ENCODE results near the gene TMIGD1.

The TMIGD1 gene

DNA sequence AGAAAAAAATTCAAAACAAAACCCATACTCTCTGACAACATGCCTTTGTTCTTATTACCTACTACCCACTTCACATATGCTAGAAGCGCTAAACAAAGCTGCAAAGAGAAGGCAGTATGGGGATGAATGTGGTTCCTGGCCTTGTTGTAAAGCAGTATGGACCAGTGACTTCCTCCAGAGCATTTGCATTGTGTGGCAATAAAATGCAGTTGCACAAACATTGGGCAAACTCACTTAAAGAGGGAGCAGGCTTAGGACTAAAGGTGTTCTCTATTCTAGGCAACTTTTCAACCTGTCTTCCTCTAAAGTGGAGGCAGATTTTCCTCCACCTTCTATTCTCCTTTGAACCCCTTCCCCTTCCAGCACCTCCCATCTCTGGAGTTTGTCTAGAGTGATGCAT, 17.1 kb downstream of the TMIGD1 start:
- TF ChIP-seq, protein P1, sequence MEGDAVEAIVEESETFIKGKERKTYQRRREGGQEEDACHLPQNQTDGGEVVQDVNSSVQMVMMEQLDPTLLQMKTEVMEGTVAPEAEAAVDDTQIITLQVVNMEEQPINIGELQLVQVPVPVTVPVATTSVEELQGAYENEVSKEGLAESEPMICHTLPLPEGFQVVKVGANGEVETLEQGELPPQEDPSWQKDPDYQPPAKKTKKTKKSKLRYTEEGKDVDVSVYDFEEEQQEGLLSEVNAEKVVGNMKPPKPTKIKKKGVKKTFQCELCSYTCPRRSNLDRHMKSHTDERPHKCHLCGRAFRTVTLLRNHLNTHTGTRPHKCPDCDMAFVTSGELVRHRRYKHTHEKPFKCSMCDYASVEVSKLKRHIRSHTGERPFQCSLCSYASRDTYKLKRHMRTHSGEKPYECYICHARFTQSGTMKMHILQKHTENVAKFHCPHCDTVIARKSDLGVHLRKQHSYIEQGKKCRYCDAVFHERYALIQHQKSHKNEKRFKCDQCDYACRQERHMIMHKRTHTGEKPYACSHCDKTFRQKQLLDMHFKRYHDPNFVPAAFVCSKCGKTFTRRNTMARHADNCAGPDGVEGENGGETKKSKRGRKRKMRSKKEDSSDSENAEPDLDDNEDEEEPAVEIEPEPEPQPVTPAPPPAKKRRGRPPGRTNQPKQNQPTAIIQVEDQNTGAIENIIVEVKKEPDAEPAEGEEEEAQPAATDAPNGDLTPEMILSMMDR (IDR thresholded peaks at IDR 0.05; ENCODE audit: borderline replicate concordance, insufficient read depth, low read depth, low read length), result no peak
- no peak overlapping the region for H3K4me3 ChIP-seq (ENCODE audit: low read depth, low read length)

DNA sequence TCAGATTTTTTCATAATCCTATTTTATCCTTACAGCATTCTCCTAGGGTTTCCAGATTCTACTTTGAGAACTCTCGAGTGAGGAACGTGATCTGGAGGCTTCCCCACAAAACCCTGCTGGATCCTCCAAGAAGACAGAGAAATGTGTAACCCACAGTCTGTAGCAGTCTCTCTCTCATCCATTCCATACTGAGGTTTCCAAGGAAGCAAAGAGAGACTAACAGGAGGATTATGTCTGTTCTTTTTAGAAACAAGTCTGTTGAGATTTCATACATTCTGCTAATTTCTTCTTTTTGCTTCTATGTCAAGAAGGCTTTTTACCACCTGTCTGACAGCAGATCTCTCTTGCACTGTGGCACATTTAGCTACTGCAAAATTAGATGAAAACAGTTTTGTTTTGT, 18.8 kb downstream of the TMIGD1 start:
- no peak overlapping the region for H3K4me3 ChIP-seq (ENCODE audit: low read depth, low read length)
- TF ChIP-seq, protein P1 (IDR thresholded peaks at IDR 0.05; ENCODE audit: borderline replicate concordance, insufficient read depth, low read depth, low read length), result no peak

DNA sequence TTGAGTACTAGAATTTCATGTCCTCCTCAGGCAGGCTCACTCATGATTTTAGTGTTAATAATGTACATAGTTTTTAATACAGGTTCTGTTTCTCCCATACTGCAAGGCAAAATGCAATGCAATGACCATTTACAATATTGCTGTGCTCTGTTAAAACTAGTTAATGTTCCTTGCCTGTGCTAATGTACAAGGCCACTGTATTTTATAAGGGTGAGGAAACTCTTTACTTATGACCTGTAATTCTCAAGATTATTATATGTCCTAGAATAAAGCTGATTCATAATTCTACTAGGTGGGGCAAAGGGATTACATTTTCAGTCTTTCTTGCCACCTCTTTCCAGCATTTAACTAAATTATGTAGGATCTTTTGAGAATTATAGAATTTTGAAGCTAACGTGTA, 19.4 kb downstream of the TMIGD1 start:
- H3K4me3 ChIP-seq (ENCODE audit: low read depth, low read length), result no peak overlapping the region
- TF ChIP-seq, protein P1 (IDR thresholded peaks at IDR 0.05; ENCODE audit: borderline replicate concordance, insufficient read depth, low read depth, low read length), result no peak

DNA sequence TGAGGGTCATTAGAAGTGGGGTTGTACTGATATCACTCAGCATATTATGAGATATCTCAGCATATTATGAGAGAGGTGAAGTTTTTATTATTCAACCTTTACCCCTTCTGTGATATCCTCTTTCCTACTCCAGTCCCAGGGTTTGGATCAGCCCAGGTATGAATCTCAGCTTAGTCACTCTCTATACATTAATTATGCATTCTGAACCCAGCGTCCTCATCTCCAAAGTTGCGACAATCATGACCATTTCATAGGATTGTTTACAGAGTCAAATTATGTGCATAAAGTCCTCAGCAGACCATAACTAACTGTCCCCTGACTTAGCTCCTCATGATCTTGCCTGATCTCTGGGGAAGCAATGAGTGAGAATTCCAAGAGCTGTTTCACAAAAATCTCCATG, 21.6 kb downstream of the TMIGD1 start:
- TF ChIP-seq, protein P1 (IDR thresholded peaks at IDR 0.05; ENCODE audit: borderline replicate concordance, insufficient read depth, low read depth, low read length), result no peak
- no peak overlapping the region for H3K4me3 ChIP-seq (ENCODE audit: low read depth, low read length)

DNA sequence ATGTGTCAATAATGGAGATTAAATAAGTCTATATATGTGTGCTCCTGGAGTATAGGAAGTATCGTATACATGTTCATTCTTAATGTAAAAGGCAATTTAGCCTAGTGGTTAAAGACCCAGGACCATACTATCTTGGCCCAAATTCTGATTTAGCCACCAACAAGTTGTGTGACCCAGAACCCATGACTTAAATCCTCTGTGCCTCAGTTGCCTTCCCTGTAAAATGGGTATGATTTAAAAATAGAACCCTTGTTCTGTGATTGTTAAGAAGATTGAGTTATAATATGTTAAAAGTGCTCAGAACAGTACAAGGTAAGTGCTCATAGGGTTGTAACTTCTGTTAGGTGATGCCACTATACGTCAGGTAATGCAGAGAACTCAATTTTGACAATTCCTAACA, 23.3 kb downstream of the TMIGD1 start:
- no peak overlapping the region for H3K4me3 ChIP-seq (ENCODE audit: low read depth, low read length)
- TF ChIP-seq, protein P1 (IDR thresholded peaks at IDR 0.05; ENCODE audit: borderline replicate concordance, insufficient read depth, low read depth, low read length), result no peak

DNA sequence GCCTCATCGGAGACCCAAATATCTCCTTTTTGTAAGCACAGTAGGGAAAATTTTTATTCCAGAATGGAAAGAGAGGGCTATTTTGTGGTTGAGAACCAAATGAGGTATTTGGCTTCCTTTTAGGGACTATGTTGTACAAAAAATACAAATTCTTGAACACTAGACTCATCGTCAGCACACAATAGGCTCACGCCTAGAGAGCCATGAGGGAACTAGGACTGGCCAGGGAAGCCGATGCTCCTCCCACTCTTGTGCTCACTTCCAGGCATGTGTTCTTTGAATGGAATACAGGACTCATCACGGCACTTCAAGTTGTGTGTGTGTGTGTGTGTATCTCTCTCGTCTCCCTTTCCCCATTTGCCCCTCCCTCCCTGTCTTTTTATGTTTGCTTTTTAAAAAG, 24.3 kb downstream of the TMIGD1 start:
- H3K4me3 ChIP-seq (ENCODE audit: low read depth, low read length), result no peak overlapping the region
- TF ChIP-seq, protein P1 (IDR thresholded peaks at IDR 0.05; ENCODE audit: borderline replicate concordance, insufficient read depth, low read depth, low read length), result no peak

DNA sequence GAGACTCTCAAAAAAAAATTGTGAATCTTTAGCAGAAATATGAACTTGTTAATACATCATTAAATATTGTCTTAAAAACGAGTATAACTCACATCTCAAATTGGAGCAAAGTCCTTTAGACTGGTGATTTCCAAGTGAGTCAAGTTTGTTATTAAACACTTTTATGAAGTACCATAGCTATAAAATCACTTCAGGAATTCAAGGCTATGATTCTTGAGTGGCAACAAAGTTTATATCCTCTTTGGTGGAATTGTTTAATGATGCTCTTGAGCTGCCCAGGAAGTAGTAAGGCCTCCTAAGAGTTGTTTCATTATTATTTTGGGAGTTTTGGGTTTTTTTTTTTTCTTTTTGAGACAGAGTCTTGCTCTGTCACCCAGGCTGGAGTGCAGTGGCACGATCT, 25.5 kb downstream of the TMIGD1 start:
- no peak overlapping the region for H3K4me3 ChIP-seq (ENCODE audit: low read depth, low read length)
- TF ChIP-seq, protein P1 (IDR thresholded peaks at IDR 0.05; ENCODE audit: borderline replicate concordance, insufficient read depth, low read depth, low read length), result no peak

Data from GM12875 (cell line).